HepG2 (cell line): ENCODE measurements around the gene P3H3. TPM values are rescaled to one million over a fixed set of nuclear protein-coding genes. Genes with fewer than 3 reads are reported as not detected.
A peak's percentile ranks its signal among the peaks of the same experiment; 100 is the strongest.

Source experiments
- ARID5B ChIP-seq: IDR thresholded peaks from 2 replicates; pipeline ENCODE4 v1.4.0; 2020; ENCODE audit warnings: mild to moderate bottlenecking, missing genetic modification reagents
- KDM5A ChIP-seq: fragments of 200-600 bp; sonication (generic); IDR thresholded peaks from 2 replicates; pipeline ENCODE4 v1.7.0; 2018; ENCODE audit warnings: antibody characterized with exemption, mild to moderate bottlenecking, low read length, borderline replicate concordance
- MAX ChIP-seq: IDR thresholded peaks from 2 replicates; pipeline ENCODE4 v1.6.1; 2012; ENCODE audit warnings: inconsistent platforms
- MED8 ChIP-seq: sonication (generic); formaldehyde crosslinking; IDR thresholded peaks from 2 replicates; pipeline ENCODE4 v1.8.1; 2023; ENCODE audit warnings: mild to moderate bottlenecking, missing genetic modification reagents; ENCODE audit not compliant: insufficient replicate concordance
- PBX2 ChIP-seq: IDR thresholded peaks from 2 replicates; pipeline ENCODE4 v1.6.1; 2016; ENCODE audit warnings: control low read depth
- PHF20 ChIP-seq: sonication (generic); formaldehyde crosslinking; IDR thresholded peaks from 2 replicates; pipeline ENCODE4 v1.5.0; 2020; ENCODE audit warnings: mild to moderate bottlenecking, missing genetic modification reagents
- PTBP1 ChIP-seq: fragments of 200-400 bp; formaldehyde crosslinking; IDR thresholded peaks from 2 replicates; pipeline ENCODE4 v1.6.1; 2018; ENCODE audit warnings: low read length, low read depth; ENCODE audit not compliant: poor library complexity, severe bottlenecking
- SOX6 ChIP-seq, 2 experiments: fragments of 450-650 bp in 1 of 2; sonication (generic) in 1 of 2; formaldehyde crosslinking in 1 of 2; IDR thresholded peaks; 2 replicates each; pipeline versions ENCODE4 v1.4.0 to v1.6.1; 2017 to 2020; ENCODE audit warnings: antibody characterized with exemption in 1 of 2, mild to moderate bottlenecking in 1 of 2, missing genetic modification reagents in 1 of 2
- SP1 ChIP-seq, 2 experiments: fragments of 450-650 bp in 1 of 2; sonication (generic) in 1 of 2; formaldehyde crosslinking in 1 of 2; IDR thresholded peaks; 2 replicates each; pipeline versions ENCODE4 v1.4.0 to v1.6.1; 2016 to 2020; ENCODE audit warnings: missing genetic modification reagents in 1 of 2
- TGIF2 ChIP-seq: IDR thresholded peaks from 2 replicates; pipeline ENCODE4 v1.6.1; 2016; ENCODE audit warnings: control low read depth, missing compliant biosample characterization
- ZBTB38 ChIP-seq: sonication (generic); formaldehyde crosslinking; IDR thresholded peaks from 2 replicates; pipeline ENCODE4 v1.5.1; 2020; ENCODE audit warnings: mild to moderate bottlenecking, missing genetic modification reagents
- ZNF326 ChIP-seq: sonication (generic); formaldehyde crosslinking; IDR thresholded peaks from 2 replicates; pipeline ENCODE4 v1.4.0; 2020; ENCODE audit warnings: missing genetic modification reagents, borderline replicate concordance
- ZNF557 ChIP-seq: sonication (generic); formaldehyde crosslinking; IDR thresholded peaks from 2 replicates; pipeline ENCODE4 v1.4.0; 2020; ENCODE audit warnings: missing genetic modification reagents
- ZNF619 ChIP-seq: sonication (generic); formaldehyde crosslinking; IDR thresholded peaks from 2 replicates; pipeline ENCODE4 v1.4.0; 2020; ENCODE audit warnings: mild to moderate bottlenecking, missing genetic modification reagents
- polyA plus RNA-seq, 8 experiments: library from polyadenylated mRNA; depleted of rRNA in 3 of 8; stranded (reverse) in 7 of 8; unstranded in 1 of 8; fragments of >200 nt; fragmentation: Illumina TruSeq in 4 of 8; extraction: Trizol in 4 of 8; gene quantifications; 2 replicates each; pipeline versions ENCODE4 v1.2.1 to v1.2.3, GENCODE V29; 2011 to 2016; ENCODE audit warnings: low read depth in 4 of 8, missing spikeins in 1 of 8, mixed read lengths in 1 of 8; ENCODE audit not compliant: insufficient read depth in 1 of 8
- total RNA-seq, 5 experiments: library from RNA; depleted of rRNA; stranded (reverse); fragments of >200 nt; fragmentation: Illumina TruSeq; extraction: Trizol; gene quantifications; 2 replicates each; pipeline ENCODE4 v1.2.3, GENCODE V29; 2016; ENCODE audit warnings: low read depth in 1 of 5
- TF ChIP-seq, protein P1 (sequence below): IDR thresholded peaks from 2 replicates; pipeline ENCODE4 v1.6.1; 2018; ENCODE audit warnings: missing genetic modification reagents
- TF ChIP-seq, protein P2 (sequence below), 2 experiments: sonication (generic) in 1 of 2; formaldehyde crosslinking in 1 of 2; IDR thresholded peaks; 2 replicates each; pipeline versions ENCODE4 v1.4.0 to v1.6.1; 2016 to 2020; ENCODE audit warnings: borderline replicate concordance in 1 of 2, low read depth in 1 of 2, mild to moderate bottlenecking in 1 of 2, missing genetic modification reagents in 1 of 2

Gene P3H3
- total and polyA plus RNA-seq, 2 of the 13 experiments (the other 11 are each of a cell fraction or from before 2014, with no cell fraction given) = 20.1 to 20.5 TPM

DNA sequence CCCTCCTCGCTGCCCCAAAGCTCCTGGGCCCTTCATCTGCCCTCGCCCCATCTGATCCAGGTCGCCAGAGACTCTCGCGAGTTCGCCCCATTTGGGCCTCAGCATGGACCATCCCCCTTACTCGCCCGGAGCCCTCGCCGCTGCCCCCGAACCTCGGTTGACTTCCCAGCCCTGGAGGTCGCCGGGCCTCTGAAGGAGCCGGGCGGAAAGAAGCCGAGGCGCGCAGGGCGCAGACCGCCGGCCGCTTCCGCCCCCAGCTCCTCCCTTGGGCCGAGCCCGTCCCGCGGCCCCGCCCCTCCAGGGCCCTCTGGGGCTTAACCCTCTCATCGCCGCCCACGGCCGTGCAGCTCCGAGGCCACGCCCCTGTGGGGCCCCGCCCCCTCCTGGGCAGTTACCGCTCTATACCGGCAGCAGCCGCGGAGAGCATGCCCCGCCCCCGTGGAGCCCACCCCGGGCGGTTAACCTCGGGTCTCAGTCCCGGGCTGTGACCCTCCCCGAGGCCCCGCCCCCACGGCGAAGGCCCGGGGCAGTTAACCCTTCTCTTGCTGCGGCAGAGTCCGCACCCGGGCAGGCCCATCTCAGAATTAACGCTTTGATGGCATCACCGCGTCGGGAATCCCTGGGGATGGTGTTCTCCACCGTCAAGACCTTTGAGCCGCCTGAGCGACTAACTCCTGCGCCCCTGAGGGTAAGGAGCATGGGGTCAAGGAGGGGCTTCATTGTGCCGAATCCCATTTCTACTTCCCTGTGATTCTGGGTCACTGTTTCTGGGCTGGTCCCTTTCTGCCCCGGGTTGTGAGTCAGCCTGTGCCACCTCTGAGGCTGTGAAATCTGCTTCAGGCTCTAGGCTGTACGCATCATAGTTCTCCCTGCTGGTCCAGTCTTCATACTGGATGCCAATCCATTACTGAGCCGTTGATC is 45.1 kb downstream of the P3H3 start, which contains the start of gene SPSB2 (continued):
- peak; percentile 48; the same call in 1 of the 2 replicates for TF ChIP-seq MAX
- TF ChIP-seq PBX2 (CRISPR knock-in tag) = no peak
- peak; percentile 13 for TF ChIP-seq MED8 (CRISPR knock-in tag)
- TF ChIP-seq, protein P1, sequence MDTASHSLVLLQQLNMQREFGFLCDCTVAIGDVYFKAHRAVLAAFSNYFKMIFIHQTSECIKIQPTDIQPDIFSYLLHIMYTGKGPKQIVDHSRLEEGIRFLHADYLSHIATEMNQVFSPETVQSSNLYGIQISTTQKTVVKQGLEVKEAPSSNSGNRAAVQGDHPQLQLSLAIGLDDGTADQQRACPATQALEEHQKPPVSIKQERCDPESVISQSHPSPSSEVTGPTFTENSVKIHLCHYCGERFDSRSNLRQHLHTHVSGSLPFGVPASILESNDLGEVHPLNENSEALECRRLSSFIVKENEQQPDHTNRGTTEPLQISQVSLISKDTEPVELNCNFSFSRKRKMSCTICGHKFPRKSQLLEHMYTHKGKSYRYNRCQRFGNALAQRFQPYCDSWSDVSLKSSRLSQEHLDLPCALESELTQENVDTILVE (CRISPR knock-in tag) = peak; percentile 66; the same call in 1 of the 2 replicates
- TF ChIP-seq ZNF619 (CRISPR knock-in tag) = no peak
- TF ChIP-seq ZNF557 (CRISPR knock-in tag) = peak; percentile 38; the same call in 1 of the 2 replicates
- peak; percentile 59; the same call in 1 of the 2 replicates for TF ChIP-seq ARID5B
- no peak for TF ChIP-seq ZNF326 (CRISPR knock-in tag)
- 0 out of 2 replicates have a peak, but pooled peaks have one; percentile 37 for TF ChIP-seq PHF20 (CRISPR knock-in tag)
- TF ChIP-seq ZBTB38 (CRISPR knock-in tag) = 0 out of 2 replicates have a peak, but pooled peaks have one; percentile 20
- 0 out of 2 replicates have a peak, but pooled peaks have one; percentile 31 for TF ChIP-seq TGIF2
- TF ChIP-seq, protein P2, sequence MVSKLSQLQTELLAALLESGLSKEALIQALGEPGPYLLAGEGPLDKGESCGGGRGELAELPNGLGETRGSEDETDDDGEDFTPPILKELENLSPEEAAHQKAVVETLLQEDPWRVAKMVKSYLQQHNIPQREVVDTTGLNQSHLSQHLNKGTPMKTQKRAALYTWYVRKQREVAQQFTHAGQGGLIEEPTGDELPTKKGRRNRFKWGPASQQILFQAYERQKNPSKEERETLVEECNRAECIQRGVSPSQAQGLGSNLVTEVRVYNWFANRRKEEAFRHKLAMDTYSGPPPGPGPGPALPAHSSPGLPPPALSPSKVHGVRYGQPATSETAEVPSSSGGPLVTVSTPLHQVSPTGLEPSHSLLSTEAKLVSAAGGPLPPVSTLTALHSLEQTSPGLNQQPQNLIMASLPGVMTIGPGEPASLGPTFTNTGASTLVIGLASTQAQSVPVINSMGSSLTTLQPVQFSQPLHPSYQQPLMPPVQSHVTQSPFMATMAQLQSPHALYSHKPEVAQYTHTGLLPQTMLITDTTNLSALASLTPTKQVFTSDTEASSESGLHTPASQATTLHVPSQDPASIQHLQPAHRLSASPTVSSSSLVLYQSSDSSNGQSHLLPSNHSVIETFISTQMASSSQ (IDR thresholded peaks at IDR 0.05; ENCODE audit: low read depth) = no peak
- TF ChIP-seq, protein P2 (CRISPR knock-in tag; IDR thresholded peaks at IDR 0.05; ENCODE audit: borderline replicate concordance) = no peak; the same call in 1 of the 2 replicates
- TF ChIP-seq PTBP1 = peak; percentile 78
- peak; percentile 63; the same call in 1 of the 2 replicates for TF ChIP-seq SP1 (IDR thresholded peaks at IDR 0.05)
- peak; percentile 98 for TF ChIP-seq SP1 (CRISPR knock-in tag; IDR thresholded peaks at IDR 0.05)
- peak; percentile 34; the same call in 1 of the 2 replicates for TF ChIP-seq KDM5A
- no peak for TF ChIP-seq SOX6 (IDR thresholded peaks at IDR 0.05)
- TF ChIP-seq SOX6 (CRISPR knock-in tag; IDR thresholded peaks at IDR 0.05) = peak; percentile 48; the same call in 1 of the 2 replicates
